Aorta (tissue), 5 donors: ENCODE measurements around the gene ATG4B. TPM values are rescaled to one million over a fixed set of nuclear protein-coding genes. Genes with fewer than 3 reads are reported as not detected.

ENCODE experiments used
- ATAC-seq: fragments of 200-7000 bp; cut with Tn5 transposase; one replicate; pipeline ENCODE4 v1.9.1; 2022; ENCODE audit warnings: moderate library complexity; ENCODE audit not compliant: low FRiP score
- DNase-seq, 2 donors: peaks; one replicate each; pipeline ENCODE4 v3.0.0-alpha.2; 2020
- H3K27ac ChIP-seq, 2 donors: one replicate each; pipeline ENCODE4 v1.5.1; 2013; ENCODE audit warnings: low read length in 2 of 2, mild to moderate bottlenecking in 2 of 2, moderate library complexity in 2 of 2, control low read depth in 1 of 2, inconsistent platforms in 1 of 2, low read depth in 1 of 2
- H3K27me3 ChIP-seq, 2 donors: one replicate each; pipeline ENCODE4 v1.6.1; 2013; ENCODE audit warnings: control low read depth in 1 of 2, low read length in 1 of 2, mild to moderate bottlenecking in 1 of 2, moderate library complexity in 1 of 2; ENCODE audit not compliant: insufficient read depth in 2 of 2, control insufficient read depth in 1 of 2
- H3K36me3 ChIP-seq, 2 donors: one replicate each; pipeline ENCODE4 v1.6.1; 2013; ENCODE audit warnings: control low read depth in 1 of 2, low read length in 1 of 2, mild to moderate bottlenecking in 1 of 2; ENCODE audit not compliant: insufficient read depth in 2 of 2, control insufficient read depth in 1 of 2
- H3K4me1 ChIP-seq, 2 donors: one replicate each; pipeline ENCODE4 v1.6.1; 2013; ENCODE audit warnings: low read length in 2 of 2, control low read depth in 1 of 2, mild to moderate bottlenecking in 1 of 2, moderate library complexity in 1 of 2; ENCODE audit not compliant: insufficient read depth in 2 of 2, control insufficient read depth in 1 of 2
- H3K4me3 ChIP-seq, 2 donors: one replicate each; pipeline ENCODE4 v1.5.1; 2013; ENCODE audit warnings: low read length in 2 of 2, control low read depth in 1 of 2, mild to moderate bottlenecking in 1 of 2
- H3K9me3 ChIP-seq: one replicate; pipeline ENCODE4 v1.6.1; 2013; ENCODE audit warnings: mild to moderate bottlenecking, low read length; ENCODE audit not compliant: control insufficient read depth
- WGBS, 2 donors: extraction: QIAGEN DNeasy Blood & Tissue Kit; methylation state at CpG; one replicate each; pipeline ENCODE4 v1.1.7; 2013; 5-methylcytosine and 5-hydroxymethylcytosine counted together
- intact Hi-C, 2 donors: fragments of 100-400 bp; cut with DNase I; formaldehyde crosslinking; loops; one replicate each; pipeline versions ENCODE4 v1.14.2 to v1.15.0; 2022
- polyA plus RNA-seq, 2 donors: library from polyadenylated mRNA; stranded (reverse); fragments of 200-250 nt; gene quantifications; one replicate each; pipeline ENCODE4 v1.2.3, GENCODE V29; 2013
- total RNA-seq, 2 donors: library from RNA; stranded (reverse); fragmentation: NEBNext Ultra II Directional; extraction: Animal tissue kit (Norgen Biotek cat#: 25700); gene quantifications; one replicate each; pipeline ENCODE4 v1.2.1, GENCODE V29; 2021
- donor health status: healthy with polysubstance abuse.
- donor health status: Bipolar disorder and iron deficiency.
- donor health status: DM: no; HTN: no; CAD: no.
- donor health status: DM: no; HTN: no; CAD: no.
- donor health status: DM: yes; HTN: yes; CAD: no.

The ATG4B gene
- total and polyA plus RNA-seq, 4 donors = 30.4 to 85.4 (median 74.3) TPM

DNA sequence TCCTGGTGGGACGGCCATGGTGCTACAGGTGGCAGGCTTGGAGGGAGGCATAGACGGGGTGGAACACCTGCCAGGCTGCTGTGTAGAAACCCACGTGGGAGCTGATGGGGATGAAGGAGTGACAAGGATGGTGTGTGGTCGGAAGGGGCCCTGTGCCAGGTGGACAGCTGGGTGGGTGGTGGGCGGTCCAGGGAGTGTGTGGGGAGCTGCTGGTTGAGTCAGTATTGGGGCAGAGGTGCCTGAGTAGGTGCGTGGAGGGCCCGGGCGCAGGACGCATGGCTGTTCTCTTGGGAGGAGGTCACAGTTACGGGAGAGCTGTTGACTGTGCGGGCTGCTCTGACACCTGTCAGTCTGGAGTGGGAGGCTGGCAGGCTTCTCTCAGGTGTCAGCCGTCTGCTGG is 84.4 kb downstream of the ATG4B start:
- DNase-seq (no peak), ATAC-seq (no peak)
- Histone ChIP-seq H3K27me3 (no peaks in the 10 kb centered on the region), H3K9me3 (no peaks in the 10 kb centered on the region), H3K27ac (no peak overlapping the region), H3K4me3 (no peak overlapping the region), H3K4me1 (no peaks in the 10 kb centered on the region), H3K36me3 (peaks cover 0 to 5% of the 10 kb centered on the region in 2 donors)
- 91% methylated on average over 12 of the region's 12 CpGs for WGBS, 2 donors
- intact Hi-C loops = loop anchor here in 1 of 2 donors (10.0 kb wide), 1 partner anchor 153 kb away; no protein-coding TSS in a partner anchor

GRCh38 chr2:241722896-241723454 is 85.5 kb downstream of the ATG4B start:
- H3K27ac ChIP-seq = no peak overlapping the region
- H3K36me3 ChIP-seq = peaks cover 0 to 5% of the 10 kb centered on the region in 2 donors
- H3K27me3 ChIP-seq = no peaks in the 10 kb centered on the region
- ATAC-seq (no peak), DNase-seq (no peak)
- 97 to 98% methylated on average over 21 of the region's 21 CpGs for whole genome bisulfite sequencing, 2 donors
- no peaks in the 10 kb centered on the region for H3K9me3 ChIP-seq
- intact Hi-C loops = loop anchor here in 1 of 2 donors (10.0 kb wide), 1 partner anchor 152 kb away; no protein-coding TSS in a partner anchor
- H3K4me1 ChIP-seq = no peaks in the 10 kb centered on the region
- no peak overlapping the region for H3K4me3 ChIP-seq

Other genes with a start within 250 kb of the ATG4B start
- gene STK25, start 129.1 kb upstream of the ATG4B start, total RNA-seq = 100 to 1,000 TPM; 101 to 142 TPM
- 100 to 1,000 TPM in 1 of 2 donors, 10 to 100 TPM in 1; 85.1 to 261 TPM for gene STK25, start 129.1 kb upstream of the ATG4B start, polyA plus RNA-seq
- gene BOK, start 78.9 kb upstream of the ATG4B start, total RNA-seq = 10 to 100 TPM in 1 of 2 donors, 1 to 10 TPM in 1; 6.3 to 11.6 TPM
- 1 to 10 TPM; 3.1 to 4.7 TPM for gene BOK, start 78.9 kb upstream of the ATG4B start, polyA plus RNA-seq
- 10 to 100 TPM; 29.2 to 31.9 TPM for gene THAP4, start 535 bp upstream of the ATG4B start, total RNA-seq
- 10 to 100 TPM; 24.3 to 41.5 TPM for gene THAP4, start 535 bp upstream of the ATG4B start, polyA plus RNA-seq
- 10 to 100 TPM in 1 of 2 donors, 1 to 10 TPM in 1; 8.4 to 18.5 TPM for gene DTYMK, start 49.1 kb downstream of the ATG4B start, total RNA-seq
- gene DTYMK, start 49.1 kb downstream of the ATG4B start, polyA plus RNA-seq = 10 to 100 TPM in 1 of 2 donors, 1 to 10 TPM in 1; 9.4 to 14.3 TPM
- gene ING5, start 64.3 kb downstream of the ATG4B start, total RNA-seq = 10 to 100 TPM; 30.7 to 31.7 TPM
- gene ING5, start 64.3 kb downstream of the ATG4B start, polyA plus RNA-seq = 10 to 100 TPM; 11.9 to 51.7 TPM
- gene D2HGDH, start 96.9 kb downstream of the ATG4B start, total RNA-seq = 10 to 100 TPM; 20.5 to 29.9 TPM
- gene D2HGDH, start 96.9 kb downstream of the ATG4B start, polyA plus RNA-seq = 10 to 100 TPM in 1 of 2 donors, 1 to 10 TPM in 1; 4.1 to 69.8 TPM
- gene GAL3ST2, start 139.1 kb downstream of the ATG4B start, total RNA-seq = not detected
- not detected for gene GAL3ST2, start 139.1 kb downstream of the ATG4B start, polyA plus RNA-seq
- gene NEU4, start 171.5 kb downstream of the ATG4B start, total RNA-seq = under 1 TPM in 1 of 2 donors, not detected in 1; 0.26 TPM
- 1 to 10 TPM in 1 of 2 donors, not detected in 1; 6.4 TPM for gene NEU4, start 171.5 kb downstream of the ATG4B start, polyA plus RNA-seq
- under 1 TPM; 0.39 to 0.75 TPM for gene PDCD1, start 221.2 kb downstream of the ATG4B start, total RNA-seq
- gene PDCD1, start 221.2 kb downstream of the ATG4B start, polyA plus RNA-seq = not detected
- gene RTP5, start 232.0 kb downstream of the ATG4B start, total RNA-seq = not detected
- not detected for gene RTP5, start 232.0 kb downstream of the ATG4B start, polyA plus RNA-seq